Rectal smooth muscle tissue (tissue), 1 donor: Measurements from ENCODE around the gene KRT76.

ENCODE experiments used
- H3K27ac ChIP-seq: one replicate; pipeline ENCODE4 v1.7.0; 2013; ENCODE audit warnings: low read depth, low read length, inconsistent platforms
- H3K27me3 ChIP-seq: one replicate; pipeline ENCODE4 v1.7.0; 2013; ENCODE audit warnings: low read length; ENCODE audit not compliant: control insufficient read depth, insufficient read depth
- H3K36me3 ChIP-seq: one replicate; pipeline ENCODE4 v1.7.0; 2013; ENCODE audit warnings: low read length; ENCODE audit not compliant: control insufficient read depth, insufficient read depth
- H3K4me1 ChIP-seq: one replicate; pipeline ENCODE4 v1.7.0; 2013; ENCODE audit warnings: low read length; ENCODE audit not compliant: control insufficient read depth, insufficient read depth
- H3K4me3 ChIP-seq: one replicate; pipeline ENCODE4 v1.7.0; 2013; ENCODE audit warnings: low read length
- H3K9ac ChIP-seq: one replicate; pipeline ENCODE4 v1.7.0; 2013; ENCODE audit warnings: low read length

KRT76 gene

GRCh38 chr12:52740584-52740983 is 36.6 kb downstream of the KRT76 start:
- Histone ChIP-seq H3K27ac (no peak overlapping the region), H3K9ac (no peak overlapping the region), H3K27me3 (no peaks in the 10 kb centered on the region), H3K36me3 (no peaks in the 10 kb centered on the region), H3K4me3 (no peak overlapping the region), H3K4me1 (no peaks in the 10 kb centered on the region)

GRCh38 chr12:52739963-52740362 is 37.2 kb downstream of the KRT76 start:
- Histone ChIP-seq H3K36me3 (no peaks in the 10 kb centered on the region), H3K9ac (no peak overlapping the region), H3K27ac (no peak overlapping the region), H3K4me3 (no peak overlapping the region), H3K27me3 (no peaks in the 10 kb centered on the region), H3K4me1 (no peaks in the 10 kb centered on the region)

- no peaks in the 10 kb centered on the region for H3K27me3 ChIP-seq
- H3K9ac ChIP-seq = no peak overlapping the region
- no peaks in the 10 kb centered on the region for H3K4me1 ChIP-seq
- H3K4me3 ChIP-seq = no peak overlapping the region
- H3K36me3 ChIP-seq = no peaks in the 10 kb centered on the region
- H3K27ac ChIP-seq = no peak overlapping the region
Measured at GRCh38 chr12:52735816-52736632, 41.1 kb downstream of the KRT76 start.

- H3K27me3 ChIP-seq = no peaks in the 10 kb centered on the region
- no peak overlapping the region for H3K9ac ChIP-seq
- H3K27ac ChIP-seq = no peak overlapping the region
- no peaks in the 10 kb centered on the region for H3K36me3 ChIP-seq
- no peak overlapping the region for H3K4me3 ChIP-seq
- H3K4me1 ChIP-seq = no peaks in the 10 kb centered on the region
Measured at GRCh38 chr12:52735106-52735505, 42.0 kb downstream of the KRT76 start.

- Histone ChIP-seq H3K27ac (no peak overlapping the region), H3K9ac (no peak overlapping the region), H3K4me1 (no peaks in the 10 kb centered on the region), H3K4me3 (no peak overlapping the region), H3K36me3 (no peaks in the 10 kb centered on the region), H3K27me3 (no peaks in the 10 kb centered on the region)
Measured at GRCh38 chr12:52730793-52731192, 46.4 kb downstream of the KRT76 start.

GRCh38 chr12:52730383-52730782 is 46.8 kb downstream of the KRT76 start:
- Histone ChIP-seq H3K4me1 (no peaks in the 10 kb centered on the region), H3K4me3 (no peak overlapping the region), H3K9ac (no peak overlapping the region), H3K27me3 (no peaks in the 10 kb centered on the region), H3K27ac (no peak overlapping the region), H3K36me3 (no peaks in the 10 kb centered on the region)

- no peaks in the 10 kb centered on the region for H3K36me3 ChIP-seq
Measured at GRCh38 chr12:52729147-52729546, 48.0 kb downstream of the KRT76 start.

GRCh38 chr12:52728374-52728773 is 48.8 kb downstream of the KRT76 start:
- Histone ChIP-seq H3K9ac (no peak overlapping the region), H3K27ac (no peak overlapping the region), H3K27me3 (no peaks in the 10 kb centered on the region), H3K4me3 (no peak overlapping the region), H3K36me3 (no peaks in the 10 kb centered on the region), H3K4me1 (no peaks in the 10 kb centered on the region)

More at GRCh38 chr12:52729147-52729546, 48.0 kb downstream of the KRT76 start:
- Histone ChIP-seq H3K27ac (no peak overlapping the region), H3K4me3 (no peak overlapping the region), H3K9ac (no peak overlapping the region), H3K27me3 (no peaks in the 10 kb centered on the region), H3K4me1 (no peaks in the 10 kb centered on the region)

- no peaks in the 10 kb centered on the region for H3K4me1 ChIP-seq
- no peaks in the 10 kb centered on the region for H3K36me3 ChIP-seq
- H3K9ac ChIP-seq = no peak overlapping the region
- no peak overlapping the region for H3K4me3 ChIP-seq
- H3K27ac ChIP-seq = no peak overlapping the region
- no peaks in the 10 kb centered on the region for H3K27me3 ChIP-seq
Measured at GRCh38 chr12:52727037-52727436, 50.1 kb downstream of the KRT76 start.

GRCh38 chr12:52726451-52726850 is 50.7 kb downstream of the KRT76 start:
- Histone ChIP-seq H3K4me3 (no peak overlapping the region), H3K27ac (no peak overlapping the region), H3K9ac (no peak overlapping the region), H3K27me3 (no peaks in the 10 kb centered on the region), H3K36me3 (no peaks in the 10 kb centered on the region), H3K4me1 (no peaks in the 10 kb centered on the region)

- Histone ChIP-seq H3K4me3 (no peak overlapping the region), H3K27me3 (no peaks in the 10 kb centered on the region), H3K36me3 (no peaks in the 10 kb centered on the region), H3K9ac (no peak overlapping the region), H3K4me1 (no peaks in the 10 kb centered on the region), H3K27ac (no peak overlapping the region)
Measured at GRCh38 chr12:52724384-52724783, 52.8 kb downstream of the KRT76 start.

GRCh38 chr12:52722680-52723079 is 54.5 kb downstream of the KRT76 start:
- Histone ChIP-seq H3K4me3 (no peak overlapping the region), H3K4me1 (no peaks in the 10 kb centered on the region), H3K9ac (no peak overlapping the region), H3K36me3 (no peaks in the 10 kb centered on the region), H3K27ac (no peak overlapping the region), H3K27me3 (no peaks in the 10 kb centered on the region)

- H3K27ac ChIP-seq = no peak overlapping the region
- no peak overlapping the region for H3K9ac ChIP-seq
- no peak overlapping the region for H3K4me3 ChIP-seq
- H3K36me3 ChIP-seq = no peaks in the 10 kb centered on the region
- H3K4me1 ChIP-seq = no peaks in the 10 kb centered on the region
- H3K27me3 ChIP-seq = no peaks in the 10 kb centered on the region
Measured at GRCh38 chr12:52721838-52722470, 55.2 kb downstream of the KRT76 start.
